GM03348 (cell line): ENCODE results near the gene ZNF157.

Experiments used
- DNase-seq: peaks from one replicate; pipeline ENCODE4 v3.0.0; 2012; ENCODE audit warnings: low spot score

ZNF157 gene

DNA sequence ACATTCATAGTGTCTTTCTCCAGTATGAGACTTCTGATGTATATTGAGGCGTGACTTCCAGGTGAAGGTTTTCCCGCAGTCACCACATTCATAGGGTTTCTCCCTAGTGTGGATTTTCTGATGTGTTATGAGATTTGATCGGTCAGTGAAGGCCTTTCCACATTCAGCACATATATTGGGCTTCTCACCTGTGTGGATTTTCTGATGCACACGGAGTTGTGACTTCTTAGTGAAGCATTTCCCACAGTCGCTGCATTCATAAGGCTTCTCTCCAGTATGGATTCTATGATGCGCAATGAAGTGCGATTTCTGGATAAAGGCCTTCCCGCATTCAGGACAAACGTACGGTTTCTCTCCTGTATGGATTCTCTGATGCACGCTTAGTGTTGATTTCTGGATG, 77.2 kb downstream of the ZNF157 start:
- DNase-seq: no peak

DNA sequence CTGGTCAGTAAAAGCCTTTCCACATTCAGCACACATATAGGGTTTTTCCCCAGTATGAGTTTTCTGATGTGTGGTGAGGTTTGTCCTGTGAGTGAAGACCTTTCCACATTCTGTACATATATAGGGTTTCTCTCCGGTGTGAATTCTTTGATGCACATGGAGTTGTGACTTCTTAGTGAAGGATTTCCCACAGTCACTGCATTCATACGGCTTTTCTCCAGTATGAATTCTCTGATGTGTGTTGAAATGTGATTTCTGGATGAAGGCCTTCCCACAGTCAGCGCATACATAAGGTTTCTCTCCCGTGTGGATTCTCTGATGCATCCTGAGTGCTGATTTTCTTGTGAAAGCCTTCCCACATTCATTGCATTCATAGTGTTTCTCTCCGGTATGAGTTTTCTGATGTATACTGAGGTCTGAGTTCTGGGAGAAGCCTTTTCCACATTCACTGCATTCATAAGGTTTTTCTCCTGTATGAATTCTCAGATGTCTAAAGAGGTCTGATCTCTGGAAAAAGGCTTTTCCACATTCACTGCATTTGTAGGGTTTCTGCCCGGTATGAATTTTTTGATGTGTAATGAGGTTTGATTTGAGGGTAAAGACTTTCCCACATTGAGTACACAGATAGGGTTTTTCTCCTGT, 77.9 kb downstream of the ZNF157 start:
- no peak for DNase-seq

DNA sequence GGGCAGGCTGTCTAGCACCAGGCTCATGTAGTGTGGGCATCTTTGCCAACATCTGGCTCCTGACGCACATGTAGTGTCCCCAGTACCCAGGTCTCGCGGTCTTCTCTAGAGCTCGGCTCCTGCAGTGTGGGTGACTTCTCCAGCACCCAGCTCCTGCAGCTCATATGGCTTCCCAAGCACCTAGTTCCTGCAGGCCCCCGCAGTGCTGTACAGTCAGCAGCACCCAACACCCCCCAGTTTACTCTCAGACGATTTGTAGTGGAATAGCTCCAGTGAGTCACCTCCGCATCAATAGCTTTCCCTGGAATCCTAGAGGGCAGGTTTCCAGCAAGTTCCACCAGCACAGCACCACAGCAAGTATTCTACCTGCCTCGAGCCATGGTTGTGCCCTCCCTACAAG, 81.7 kb downstream of the ZNF157 start:
- DNase-seq: no peak

DNA sequence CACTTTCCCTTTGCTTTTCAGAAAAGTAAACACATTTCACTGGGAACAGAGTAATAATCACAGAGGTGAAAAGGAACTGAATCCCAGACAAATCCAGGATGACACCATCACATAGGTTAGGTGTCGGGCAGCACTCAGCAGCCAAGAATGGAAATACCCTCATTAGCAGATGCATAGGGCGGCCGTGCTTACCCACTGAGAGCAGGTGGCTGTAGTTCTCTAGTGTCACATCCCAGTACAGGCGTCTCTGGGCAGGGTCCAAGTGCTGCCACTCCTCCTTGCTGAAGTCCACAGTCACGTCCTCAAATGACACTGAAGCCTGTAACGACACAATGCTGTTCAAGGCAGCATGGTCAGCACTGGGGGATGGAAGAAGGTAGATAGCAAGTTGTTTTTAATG, 85.7 kb downstream of the ZNF157 start:
- DNase-seq: no peak

DNA sequence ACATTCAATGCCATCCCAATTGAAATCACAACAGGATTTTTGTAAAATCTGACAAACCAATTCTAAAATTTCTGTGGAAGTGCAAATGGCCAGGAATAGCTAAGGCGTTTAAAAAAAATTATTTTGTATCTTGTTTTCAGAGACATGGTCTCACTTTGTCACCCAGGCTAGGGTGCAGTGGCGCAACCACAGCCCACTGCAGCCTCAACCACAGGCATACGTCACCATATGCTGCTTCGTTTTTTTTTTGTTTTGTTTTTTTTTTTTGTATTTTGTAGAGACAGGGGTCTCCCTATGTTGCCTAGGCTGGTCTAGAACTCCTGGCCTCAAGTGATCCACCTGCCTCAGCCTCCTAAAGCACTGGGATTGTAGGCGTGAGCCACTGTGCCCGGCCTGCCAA, 88.2 kb downstream of the ZNF157 start:
- DNase-seq: no peak

DNA sequence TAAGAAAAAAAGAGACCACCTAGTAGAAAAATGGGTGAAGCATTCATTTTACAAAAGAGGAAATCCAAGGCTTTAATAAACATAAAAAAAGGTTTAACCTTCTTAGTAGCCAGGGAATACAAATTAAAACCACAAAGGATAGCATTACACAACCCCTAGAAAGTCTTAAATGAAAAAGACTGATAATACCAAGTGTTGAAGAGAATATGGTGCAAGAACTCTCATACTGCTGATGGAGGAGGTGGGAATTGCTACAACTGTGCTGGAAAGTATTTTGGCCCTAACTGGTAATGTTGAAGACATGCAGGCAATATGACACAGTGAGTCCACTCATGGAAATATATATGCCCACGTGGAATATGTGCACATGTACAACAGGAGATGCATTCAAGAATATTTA, 90.2 kb downstream of the ZNF157 start:
- no peak for DNase-seq
